Measurements from ENCODE around the gene RANBP1.

RANBP1 gene

DNA sequence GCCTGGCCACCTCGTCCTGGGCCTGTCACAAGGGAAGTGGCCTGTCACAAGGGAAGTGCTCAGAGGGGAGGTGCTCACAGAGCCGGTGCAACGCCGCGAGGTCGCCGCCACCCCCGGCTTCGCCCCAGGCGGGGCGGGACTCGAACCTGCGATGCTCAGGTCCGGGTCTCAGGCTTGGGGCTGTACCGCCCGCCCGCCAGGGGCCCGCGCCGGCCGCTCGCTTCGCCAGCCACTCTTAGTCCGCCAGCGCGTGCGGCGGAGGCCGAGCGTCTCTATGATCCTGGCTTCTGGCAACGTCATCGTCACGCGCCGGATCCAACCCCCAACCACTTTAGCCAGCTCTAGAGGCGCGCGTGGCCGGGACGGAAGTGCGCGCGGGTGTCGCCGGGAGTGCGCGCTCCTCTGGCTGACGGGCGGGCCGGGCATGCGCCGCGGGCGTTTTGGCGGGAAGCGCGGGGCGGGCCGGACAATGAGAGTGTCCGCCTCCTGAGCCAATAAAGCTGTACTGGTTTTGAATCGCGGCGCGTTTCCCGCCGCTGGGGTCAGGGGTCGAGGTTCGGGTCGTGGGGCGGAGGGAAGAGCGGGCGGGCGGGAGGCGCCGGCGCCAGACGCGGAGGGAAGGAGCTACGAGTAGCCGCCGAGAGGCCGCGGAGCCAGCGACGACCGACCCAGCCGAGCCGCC is 1.2 kb downstream of the RANBP1 start, which contains the start of gene TRMT2A:
TSS of gene TRMT2A (minus strand) at position 276 of the 682 bp plus-strand sequence. CDS start 320 bp downstream, outside the sequence.
- Histone ChIP-seq H3K4me1 (peaks cover 9% of the 10 kb centered on the region), H3K27me3 (ENCODE audit: low read depth) (no peaks in the 10 kb centered on the region), H3K9me3 (no peaks in the 10 kb centered on the region), H3K36me3 (replicated peaks) (peaks cover 84% of the 10 kb centered on the region), H3K4me3 (peak within 1 kb of the TSS; percentile 84)
- in situ Hi-C loops (cut with MboI; ENCODE audit: low sequenced_read_pairs), result no loop called here
- peak; percentile 88 to 97 for DNase-seq (ENCODE audit: low spot score in 2 of 2)

DNA sequence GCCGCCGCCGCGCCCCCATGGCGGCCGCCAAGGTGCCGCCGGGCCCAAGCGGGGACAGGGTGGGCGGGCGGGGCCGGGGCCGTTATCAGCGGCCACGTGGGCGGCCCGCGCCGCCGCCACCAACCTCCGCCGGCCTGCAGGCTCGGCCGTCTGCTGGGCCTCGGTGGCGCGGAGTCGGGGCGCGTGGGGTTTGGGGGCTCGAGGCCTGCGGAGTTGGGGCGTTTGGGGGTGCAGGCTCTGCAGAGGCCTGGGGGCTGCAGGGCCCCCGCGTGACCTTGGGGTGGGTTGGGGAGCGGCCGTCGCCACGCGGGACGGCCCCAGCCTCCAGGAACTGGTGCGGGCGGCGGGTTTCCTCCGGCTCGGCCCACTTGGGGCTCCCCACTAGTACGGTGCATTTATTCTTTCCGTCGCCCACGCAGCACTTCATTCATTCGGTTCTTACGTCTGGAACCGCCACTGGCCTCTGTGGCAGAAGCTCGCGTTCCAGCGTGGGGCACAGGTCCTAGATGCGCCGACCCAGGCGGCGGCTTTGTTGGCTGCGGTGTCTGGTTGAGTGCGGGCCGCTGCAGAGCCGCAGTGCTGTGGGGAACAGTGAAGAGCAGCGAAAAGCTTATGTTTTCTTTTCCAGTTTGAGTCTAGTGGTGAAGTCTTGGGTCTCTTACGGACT is 1.9 kb downstream of the RANBP1 start:
- Histone ChIP-seq H3K4me3 (peak overlapping the region; percentile 84), H3K27me3 (ENCODE audit: low read depth) (no peaks in the 10 kb centered on the region), H3K4me1 (peaks cover 9% of the 10 kb centered on the region), H3K36me3 (replicated peaks) (peaks cover 82% of the 10 kb centered on the region), H3K9me3 (no peaks in the 10 kb centered on the region)
- no peak for DNase-seq (ENCODE audit: low spot score in 2 of 2)
- in situ Hi-C loops (cut with MboI; ENCODE audit: low sequenced_read_pairs), result no loop called here

DNA sequence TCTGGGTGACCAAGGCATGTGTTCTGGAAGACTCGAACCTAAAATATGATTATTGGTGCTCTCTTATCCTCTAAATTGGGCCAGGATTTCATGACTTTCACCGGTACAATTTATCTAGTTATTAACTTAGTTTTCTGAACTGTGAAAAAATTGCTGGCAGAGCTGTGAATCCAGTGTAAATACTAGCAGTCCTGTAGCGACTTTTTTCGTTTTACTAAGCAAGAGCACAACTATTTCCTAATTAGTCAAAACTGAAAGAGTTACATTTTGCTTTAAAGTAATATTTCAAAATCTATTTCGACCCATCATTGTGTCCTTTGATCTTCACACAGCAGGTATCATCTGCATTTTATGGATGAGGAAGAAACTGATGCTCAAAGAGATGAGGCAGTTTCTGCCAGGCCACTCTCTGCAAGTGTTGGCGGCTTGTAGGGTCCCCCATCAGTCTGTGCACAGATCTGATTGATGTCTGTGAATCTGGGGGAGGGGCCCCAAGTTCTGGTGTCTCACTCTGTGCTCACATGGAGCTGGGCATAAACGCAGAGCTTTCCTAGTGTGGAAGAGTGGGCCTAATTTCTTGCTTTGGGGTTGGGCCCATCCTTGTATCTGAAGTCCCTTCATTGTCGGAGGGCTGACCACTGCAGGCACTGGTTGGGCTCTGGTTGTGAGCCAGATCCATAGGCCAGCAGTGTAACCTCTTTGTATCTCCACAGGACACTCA is 2.6 kb downstream of the RANBP1 start:
- peak overlapping the region; percentile 84 for H3K4me3 ChIP-seq
- H3K4me1 ChIP-seq, result peaks cover 9% of the 10 kb centered on the region
- no peaks in the 10 kb centered on the region for H3K27me3 ChIP-seq (ENCODE audit: low read depth)
- in situ Hi-C loops (cut with MboI; ENCODE audit: low sequenced_read_pairs), result no loop called here
- no peak for DNase-seq (ENCODE audit: low spot score in 2 of 2)
- H3K9me3 ChIP-seq, result no peaks in the 10 kb centered on the region
- H3K36me3 ChIP-seq (replicated peaks), result peaks cover 76% of the 10 kb centered on the region

DNA sequence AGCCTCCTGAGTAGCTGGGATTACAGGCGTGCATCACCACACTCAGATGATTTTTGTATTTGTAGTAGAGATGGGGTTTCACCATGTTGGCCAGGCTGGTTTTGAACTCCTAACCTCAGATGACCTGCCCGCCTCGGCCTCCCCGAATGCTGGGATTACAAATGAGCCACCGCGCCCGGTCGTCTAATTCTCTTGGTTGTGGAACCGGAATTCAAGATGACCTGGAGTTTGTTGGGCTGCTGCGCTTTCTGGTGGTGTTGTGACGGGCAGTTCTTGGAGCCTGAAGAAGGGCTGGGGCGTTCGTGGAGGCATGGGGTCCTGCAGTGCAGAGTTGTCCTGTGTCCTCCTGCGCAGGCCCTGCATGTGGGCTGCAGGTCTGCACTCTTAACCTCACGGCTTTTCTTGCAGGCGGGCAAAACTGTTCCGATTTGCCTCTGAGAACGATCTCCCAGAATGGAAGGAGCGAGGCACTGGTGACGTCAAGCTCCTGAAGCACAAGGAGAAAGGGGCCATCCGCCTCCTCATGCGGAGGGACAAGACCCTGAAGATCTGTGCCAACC is 6.0 kb downstream of the RANBP1 start:
- Histone ChIP-seq H3K9me3 (no peaks in the 10 kb centered on the region), H3K36me3 (replicated peaks) (peaks cover 84% of the 10 kb centered on the region), H3K27me3 (ENCODE audit: low read depth) (no peaks in the 10 kb centered on the region), H3K4me3 (no peak overlapping the region), H3K4me1 (peaks cover 9% of the 10 kb centered on the region)
- no peak for DNase-seq (ENCODE audit: low spot score in 2 of 2)
- in situ Hi-C loops (cut with MboI; ENCODE audit: low sequenced_read_pairs), result no loop called here

DNA sequence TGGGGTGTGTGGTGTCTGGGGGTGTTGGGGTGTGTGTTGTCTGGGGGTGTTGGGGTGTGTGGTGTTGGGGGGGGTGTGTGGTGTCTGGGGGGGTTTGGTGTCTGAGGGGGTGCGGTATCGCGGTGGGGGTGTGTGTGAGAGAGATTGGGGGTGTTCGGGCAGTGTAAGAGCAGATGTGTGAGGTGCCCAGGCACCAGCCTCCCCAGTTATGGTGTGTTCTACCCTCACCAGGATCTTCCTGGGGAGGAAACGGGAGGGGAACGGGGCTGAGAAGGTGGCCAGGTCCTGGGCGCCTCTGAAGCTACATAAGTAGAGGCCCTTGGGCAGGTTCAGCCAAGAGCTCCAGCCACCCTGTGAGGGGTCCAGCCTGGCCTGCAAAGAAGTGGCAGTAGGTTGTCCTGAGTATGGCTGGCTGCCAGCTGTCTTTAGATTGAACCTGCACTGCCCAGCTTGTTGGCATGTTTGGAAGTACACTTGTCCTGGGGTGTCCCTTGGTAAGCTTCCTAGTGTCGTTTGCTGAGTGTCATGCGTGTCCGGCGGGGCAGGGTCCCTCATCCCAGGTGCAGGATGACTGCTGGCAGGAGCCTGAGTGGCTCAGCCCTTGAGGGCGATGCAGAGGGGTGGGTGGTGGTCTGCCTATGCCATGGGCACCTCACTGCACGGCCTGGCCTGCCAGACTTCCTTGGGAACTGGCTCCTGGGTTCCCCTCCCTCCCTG is 7.6 kb downstream of the RANBP1 start:
- H3K36me3 ChIP-seq (replicated peaks), result peaks cover 82% of the 10 kb centered on the region

DNA sequence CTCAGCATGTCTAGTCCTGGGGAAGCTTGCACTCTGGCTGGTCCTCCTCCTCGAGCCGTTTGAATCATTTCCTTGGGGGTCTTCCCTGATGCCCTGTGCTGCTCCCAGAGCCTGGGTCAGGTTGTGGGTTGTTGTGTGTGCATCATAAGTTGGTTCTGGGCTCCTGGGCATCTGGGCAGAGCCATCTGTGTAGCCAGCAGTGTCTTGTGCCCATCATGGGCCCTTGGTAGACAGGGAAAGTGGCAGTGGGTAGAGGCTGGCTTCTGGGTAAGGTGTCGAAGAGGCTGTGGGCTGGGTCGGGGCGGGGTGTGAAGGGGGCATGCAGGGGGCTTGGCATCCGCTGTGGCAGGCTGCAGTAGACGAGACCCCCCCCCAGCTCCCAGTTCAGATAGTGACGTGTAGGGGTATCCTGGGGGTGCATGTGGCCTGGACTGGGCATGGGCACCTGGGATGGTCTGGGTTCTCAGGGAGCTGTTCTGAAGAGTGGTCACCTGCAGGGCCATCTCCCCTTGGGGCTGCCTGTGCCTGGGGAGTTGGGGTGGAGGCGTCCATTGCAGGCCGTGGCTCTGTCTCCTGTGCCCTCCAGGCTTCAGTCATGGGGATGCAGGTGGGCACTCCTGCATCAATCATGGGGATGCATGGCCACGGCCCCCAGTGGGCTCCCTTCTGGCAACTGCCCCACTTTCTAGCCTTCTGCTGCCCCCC is 8.3 kb downstream of the RANBP1 start:
- in situ Hi-C loops (cut with MboI; ENCODE audit: low sequenced_read_pairs), result no loop called here
- peaks cover under 1% of the 10 kb centered on the region for H3K4me1 ChIP-seq
- peaks cover 75% of the 10 kb centered on the region for H3K36me3 ChIP-seq (replicated peaks)
- DNase-seq (ENCODE audit: low spot score in 2 of 2), result no peak
- no peak overlapping the region for H3K4me3 ChIP-seq
- no peaks in the 10 kb centered on the region for H3K9me3 ChIP-seq
- no peaks in the 10 kb centered on the region for H3K27me3 ChIP-seq (ENCODE audit: low read depth)

More for the DNA sequence above, 7.6 kb downstream of the RANBP1 start:
- no peak overlapping the region for H3K4me3 ChIP-seq
- peaks cover 7% of the 10 kb centered on the region for H3K4me1 ChIP-seq
- in situ Hi-C loops (cut with MboI; ENCODE audit: low sequenced_read_pairs), result no loop called here
- H3K9me3 ChIP-seq, result no peaks in the 10 kb centered on the region
- H3K27me3 ChIP-seq (ENCODE audit: low read depth), result no peaks in the 10 kb centered on the region
- no peak for DNase-seq (ENCODE audit: low spot score in 2 of 2)

DNA sequence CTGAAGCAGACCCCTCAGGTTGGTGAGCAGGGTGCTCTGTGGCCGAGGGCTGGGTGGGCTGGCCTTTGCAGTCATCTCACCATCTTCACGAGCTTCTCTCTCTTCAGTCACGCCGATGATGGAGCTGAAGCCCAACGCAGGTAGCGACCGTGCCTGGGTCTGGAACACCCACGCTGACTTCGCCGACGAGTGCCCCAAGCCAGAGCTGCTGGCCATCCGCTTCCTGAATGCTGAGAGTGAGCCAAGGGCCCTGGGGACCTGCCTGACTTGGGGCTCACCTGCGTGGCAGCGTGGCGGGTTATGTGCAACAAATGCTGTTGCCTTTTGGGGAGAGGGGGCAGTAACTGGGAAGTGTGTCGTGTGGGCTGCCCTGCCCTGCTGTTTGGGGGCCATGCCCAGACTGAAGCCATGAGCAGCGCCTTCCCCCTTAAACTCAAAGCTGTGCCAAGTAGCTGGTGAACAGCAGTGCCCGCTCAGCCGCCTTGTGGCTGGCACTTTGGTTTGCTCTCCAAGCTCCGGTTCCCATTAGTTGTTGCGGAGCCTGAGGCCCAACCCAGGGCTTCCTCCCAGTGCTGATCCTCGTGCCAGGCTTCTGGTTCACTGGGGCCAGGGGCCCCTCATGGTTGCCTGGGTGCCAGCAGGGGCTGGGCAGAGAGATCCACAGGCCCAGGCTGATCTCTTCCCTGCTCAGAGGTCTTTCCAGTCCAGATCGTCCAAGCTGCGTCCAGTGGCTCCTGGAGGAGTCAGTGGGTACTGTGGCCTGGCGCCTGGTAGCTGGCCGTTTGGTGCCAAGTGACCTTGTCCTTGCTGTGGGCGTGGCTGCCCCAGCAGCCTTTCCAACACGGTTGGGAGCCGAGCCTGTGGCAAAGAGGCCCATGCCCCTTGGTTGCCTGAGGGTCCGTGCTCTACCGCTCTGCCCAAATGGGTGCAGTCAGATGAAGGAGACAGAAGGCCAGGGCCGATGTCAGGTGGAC is 9.6 kb downstream of the RANBP1 start:
- DNase-seq (ENCODE audit: low spot score in 2 of 2), result no peak
- Histone ChIP-seq H3K9me3 (no peaks in the 10 kb centered on the region), H3K4me3 (no peak overlapping the region), H3K4me1 (no peaks in the 10 kb centered on the region), H3K36me3 (replicated peaks) (peaks cover 63% of the 10 kb centered on the region), H3K27me3 (ENCODE audit: low read depth) (no peaks in the 10 kb centered on the region)
- in situ Hi-C loops (cut with MboI; ENCODE audit: low sequenced_read_pairs), result no loop called here

DNA sequence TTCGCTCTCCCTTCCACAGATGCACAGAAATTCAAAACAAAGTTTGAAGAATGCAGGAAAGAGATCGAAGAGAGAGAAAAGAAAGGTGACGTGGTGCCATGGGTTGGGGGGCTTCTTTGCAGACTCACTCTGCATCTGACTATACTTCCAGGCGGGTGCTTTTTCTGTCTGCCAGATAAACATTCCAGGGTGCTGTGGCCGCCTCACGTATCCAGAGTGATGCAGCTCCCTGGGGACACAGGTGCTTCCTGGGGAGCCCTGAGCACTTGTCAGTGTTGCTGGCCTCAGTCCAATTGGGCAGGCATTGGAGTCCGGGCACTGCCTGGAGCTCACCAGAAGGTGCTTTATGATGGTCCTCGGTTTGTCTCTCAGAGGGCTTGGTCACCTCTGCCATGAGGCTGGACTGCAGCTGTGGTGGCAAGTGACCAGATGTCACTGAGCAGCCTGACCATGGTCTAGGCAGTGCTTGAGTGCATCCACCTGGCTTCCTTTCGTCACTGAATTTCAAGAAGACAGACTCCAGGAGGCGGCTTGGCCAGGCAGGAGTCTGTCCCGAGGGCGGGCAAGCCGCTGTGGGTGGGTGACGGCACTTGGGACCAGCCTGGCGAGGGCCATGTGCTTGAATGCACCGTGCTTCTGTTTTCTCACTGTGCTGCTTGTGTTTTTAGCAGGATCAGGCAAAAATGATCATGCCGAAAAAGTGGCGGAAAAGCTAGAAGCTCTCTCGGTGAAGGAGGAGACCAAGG is 10.6 kb downstream of the RANBP1 start:
- Histone ChIP-seq H3K36me3 (replicated peaks) (peaks cover 53% of the 10 kb centered on the region), H3K27me3 (ENCODE audit: low read depth) (no peaks in the 10 kb centered on the region), H3K4me1 (no peaks in the 10 kb centered on the region), H3K4me3 (no peak overlapping the region), H3K9me3 (no peaks in the 10 kb centered on the region)
- in situ Hi-C loops (cut with MboI; ENCODE audit: low sequenced_read_pairs), result no loop called here
- no peak for DNase-seq (ENCODE audit: low spot score in 2 of 2)

DNA sequence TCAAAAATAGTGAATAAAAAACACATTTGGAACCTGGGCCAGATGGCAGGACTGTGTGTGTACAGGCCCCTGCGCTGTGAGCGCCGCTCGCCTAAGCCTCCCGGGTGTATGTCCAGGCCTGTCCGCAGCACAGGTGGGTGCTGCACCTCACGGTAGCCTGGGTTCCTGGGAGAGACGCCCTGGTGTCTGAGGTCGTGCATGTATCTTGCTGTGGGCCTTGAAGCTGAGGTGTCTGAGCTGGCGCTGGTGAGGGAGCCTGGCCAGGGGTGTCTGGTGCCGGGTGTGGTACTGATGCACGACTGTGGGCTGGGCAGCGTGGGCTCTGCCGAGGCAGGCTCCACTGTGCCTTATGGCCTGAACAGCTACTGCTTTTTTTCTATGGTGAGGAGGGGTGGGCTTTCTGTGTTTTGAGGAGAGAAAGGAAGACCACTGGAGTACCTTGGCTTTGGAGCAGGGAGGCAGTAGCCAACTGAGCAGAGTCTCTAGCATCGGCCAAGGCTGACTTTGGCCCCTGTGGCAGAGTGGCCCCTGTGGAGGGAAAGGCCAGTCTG is 11.5 kb downstream of the RANBP1 start:
- Histone ChIP-seq H3K27me3 (ENCODE audit: low read depth) (no peaks in the 10 kb centered on the region), H3K36me3 (replicated peaks) (peaks cover 44% of the 10 kb centered on the region), H3K4me3 (no peak overlapping the region), H3K4me1 (no peaks in the 10 kb centered on the region), H3K9me3 (no peaks in the 10 kb centered on the region)
- DNase-seq (ENCODE audit: low spot score in 2 of 2), result no peak
- in situ Hi-C loops (cut with MboI; ENCODE audit: low sequenced_read_pairs), result no loop called here

DNA sequence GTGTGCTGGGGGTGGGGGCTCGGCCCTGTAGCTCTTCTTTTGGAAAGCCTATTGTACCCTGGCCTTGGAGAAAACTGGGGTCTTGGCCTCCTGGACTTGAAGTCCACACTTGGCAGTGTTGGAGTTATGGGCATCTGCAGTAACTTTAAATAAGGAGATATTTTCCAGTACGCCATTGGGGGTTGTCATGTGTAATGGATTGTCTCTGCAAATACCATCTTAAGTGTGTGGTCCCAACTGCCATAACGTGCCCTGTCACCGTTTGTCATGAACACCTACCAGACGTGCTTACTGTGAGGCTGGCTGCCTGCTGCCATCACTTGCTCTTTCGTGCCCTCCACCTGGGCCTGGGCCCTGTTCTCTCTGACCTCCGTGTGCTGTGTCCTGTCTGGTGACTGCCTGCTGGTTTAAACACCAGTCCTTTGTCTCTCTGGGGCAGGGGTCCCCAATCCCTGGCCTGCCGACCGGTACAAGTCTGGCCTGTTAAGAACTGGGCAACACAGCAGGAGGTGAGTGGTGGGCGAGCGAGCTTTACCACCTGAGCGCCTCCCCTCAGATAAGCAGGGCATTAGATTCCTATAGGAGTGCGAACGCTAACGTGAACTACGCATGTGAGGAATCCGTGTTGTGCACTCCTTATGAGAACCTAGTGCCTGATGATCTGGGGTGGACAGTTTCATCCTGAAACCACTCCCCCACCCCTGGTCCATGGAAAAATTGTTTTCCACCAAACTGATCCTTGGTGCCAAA is 12.1 kb downstream of the RANBP1 start:
- no peak for DNase-seq (ENCODE audit: low spot score in 2 of 2)
- no peak overlapping the region for H3K4me3 ChIP-seq
- H3K9me3 ChIP-seq, result no peaks in the 10 kb centered on the region
- in situ Hi-C loops (cut with MboI; ENCODE audit: low sequenced_read_pairs), result no loop called here
- no peaks in the 10 kb centered on the region for H3K27me3 ChIP-seq (ENCODE audit: low read depth)
- H3K36me3 ChIP-seq (replicated peaks), result peaks cover 43% of the 10 kb centered on the region
- H3K4me1 ChIP-seq, result no peaks in the 10 kb centered on the region

DNA sequence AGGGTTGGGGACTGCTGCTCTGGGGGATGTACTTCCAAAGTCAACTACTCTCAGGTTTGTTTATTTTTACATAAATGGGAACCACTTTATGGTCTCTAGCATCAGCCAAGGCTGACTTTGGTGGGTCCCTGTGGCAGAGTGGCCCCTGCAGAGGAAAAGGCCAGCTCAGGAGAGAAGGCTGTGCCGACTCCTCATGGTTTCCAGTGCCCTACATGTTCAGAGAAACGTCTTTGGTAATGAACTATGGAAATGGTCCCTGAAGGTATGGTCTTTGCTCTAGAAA is 12.7 kb downstream of the RANBP1 start:
- no peaks in the 10 kb centered on the region for H3K9me3 ChIP-seq
- H3K4me1 ChIP-seq, result no peaks in the 10 kb centered on the region
- in situ Hi-C loops (cut with MboI; ENCODE audit: low sequenced_read_pairs), result no loop called here
- H3K36me3 ChIP-seq (replicated peaks), result peaks cover 40% of the 10 kb centered on the region
- no peaks in the 10 kb centered on the region for H3K27me3 ChIP-seq (ENCODE audit: low read depth)
- DNase-seq (ENCODE audit: low spot score in 2 of 2), result no peak
- no peak overlapping the region for H3K4me3 ChIP-seq
